Suprapubic skin (tissue), 4 donors: Measurements from ENCODE around the gene GET4. TPM values are rescaled to one million over a fixed set of nuclear protein-coding genes. Genes with fewer than 3 reads are reported as not detected.
A peak's percentile ranks its signal among the peaks of the same experiment; 100 is the strongest.

ENCODE experiments used
- DNase-seq, 2 donors: peaks; one replicate each; pipeline ENCODE4 v3.0.0-alpha.2; 2019; ENCODE audit warnings: low spot score in 2 of 2
- H3K27ac ChIP-seq: fragments of 200-600 bp; sonication (generic); one replicate; pipeline ENCODE4 v1.5.1; 2019
- H3K27me3 ChIP-seq: fragments of 200-600 bp; sonication (generic); one replicate; pipeline ENCODE4 v1.5.1; 2019
- H3K36me3 ChIP-seq: fragments of 200-600 bp; sonication (generic); one replicate; pipeline ENCODE4 v1.5.1; 2019
- H3K4me1 ChIP-seq: fragments of 200-600 bp; sonication (generic); one replicate; pipeline ENCODE4 v1.5.1; 2019
- H3K4me3 ChIP-seq: fragments of 200-600 bp; sonication (generic); one replicate; pipeline ENCODE4 v1.5.1; 2019; ENCODE audit warnings: mild to moderate bottlenecking
- H3K9me3 ChIP-seq: fragments of 200-600 bp; sonication (generic); one replicate; pipeline ENCODE4 v1.5.1; 2019
- CTCF ChIP-seq, 2 donors: fragments of 200-600 bp in 1 of 2; fragments of 450-650 bp in 1 of 2; sonication (generic) in 1 of 2; IDR thresholded peaks; one replicate each; pipeline ENCODE4 v1.5.1; 2016 to 2019; ENCODE audit warnings: antibody characterized with exemption in 2 of 2, mild to moderate bottlenecking in 1 of 2, moderate library complexity in 1 of 2
- EP300 ChIP-seq: sonication (generic); formaldehyde crosslinking; IDR thresholded peaks from one replicate; pipeline ENCODE4 v1.6.1; 2017; ENCODE audit warnings: antibody characterized with exemption
- POLR2A ChIP-seq, 2 donors: fragments of 450-650 bp; IDR thresholded peaks; one replicate each; pipeline ENCODE4 v1.6.1; 2017; ENCODE audit warnings: antibody characterized with exemption in 2 of 2, mild to moderate bottlenecking in 2 of 2, moderate library complexity in 2 of 2
- POLR2AphosphoS5 ChIP-seq, 3 donors: sonication (generic); formaldehyde crosslinking; IDR thresholded peaks; one replicate each; pipeline ENCODE4 v1.6.1; 2017; ENCODE audit warnings: antibody characterized with exemption in 3 of 3
- WGBS: methylation state at CpG from one replicate; pipeline ENCODE4 v1.1.5; 2018; 5-methylcytosine and 5-hydroxymethylcytosine counted together
- total RNA-seq, 4 donors: library from RNA; depleted of rRNA; stranded (reverse); fragments of >200 nt; gene quantifications; one replicate each; pipeline ENCODE4 v1.1.0, GENCODE V29; 2016

Gene GET4
- total RNA-seq, 4 donors from 2014 or later: 27.7 to 58.2 (median 47.8) TPM

GRCh38 chr7:832167-832967, 44.0 kb upstream of the GET4 start, which contains the start of gene SUN1:
TSS of gene SUN1 (plus strand) at chr7:832476. CDS start at chr7:832525, 49 bp downstream.
- TF ChIP-seq CTCF (IDR thresholded peaks at IDR 0.05) (no peak), POLR2AphosphoS5 (IDR thresholded peaks at IDR 0.05) (peak in 1 of 3 donors; percentile 11)
- H3K4me3 ChIP-seq: peak within 1 kb of the TSS; percentile 2
- H3K9me3 ChIP-seq: no peaks in the 10 kb centered on the region
- no peaks in the 10 kb centered on the region for H3K36me3 ChIP-seq
- peak in 1 of 2 donors; percentile 51 for DNase-seq
- H3K4me1 ChIP-seq: peaks cover 92% of the 10 kb centered on the region
- WGBS: 43% methylated on average over 24 of the region's 24 CpGs
- no peaks in the 10 kb centered on the region for H3K27me3 ChIP-seq
- H3K27ac ChIP-seq: peak within 1 kb of the TSS; percentile 92

DNA sequence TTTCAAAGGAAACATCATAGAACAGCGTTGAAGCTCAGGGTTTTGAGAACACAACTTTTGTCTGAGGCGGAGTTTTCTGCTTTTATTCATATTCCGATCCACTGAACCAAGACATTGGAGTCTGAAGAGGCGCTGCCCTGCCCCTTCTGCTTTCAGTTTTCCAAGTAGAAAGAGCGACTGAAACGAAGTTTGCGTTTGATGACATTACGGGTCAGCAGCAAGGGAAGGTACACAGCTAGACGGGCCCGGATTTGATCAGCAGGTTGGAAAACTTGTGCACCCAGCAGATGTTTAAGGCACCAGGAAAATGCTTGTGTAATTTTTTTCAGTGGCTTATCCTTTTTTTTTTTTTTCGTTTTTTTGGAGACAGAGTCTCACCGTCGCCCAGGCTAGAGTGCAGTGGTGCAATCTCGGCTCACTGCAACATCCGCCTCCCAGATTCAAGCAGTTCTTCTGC, 43.4 kb upstream of the GET4 start:
- Histone ChIP-seq H3K36me3 (no peaks in the 10 kb centered on the region), H3K9me3 (no peaks in the 10 kb centered on the region), H3K27me3 (no peaks in the 10 kb centered on the region), H3K27ac (peak overlapping the region; percentile 92), H3K4me3 (no peak overlapping the region), H3K4me1 (peaks cover 95% of the 10 kb centered on the region)
- 77% methylated on average over 15 of the region's 15 CpGs for WGBS
- TF ChIP-seq CTCF (IDR thresholded peaks at IDR 0.05): no peak
- TF ChIP-seq EP300: no peak
- no peak for TF ChIP-seq POLR2AphosphoS5 (IDR thresholded peaks at IDR 0.05)
- TF ChIP-seq POLR2A (IDR thresholded peaks at IDR 0.05): no peak
- no peak for DNase-seq

- Histone ChIP-seq H3K4me1 (peaks cover 90% of the 10 kb centered on the region), H3K36me3 (peaks cover 2% of the 10 kb centered on the region), H3K4me3 (no peak overlapping the region), H3K27ac (peak overlapping the region; percentile 92), H3K9me3 (no peaks in the 10 kb centered on the region), H3K27me3 (no peaks in the 10 kb centered on the region)
- no peak for DNase-seq
- TF ChIP-seq POLR2AphosphoS5 (IDR thresholded peaks at IDR 0.05): no peak
- no peak for TF ChIP-seq CTCF (IDR thresholded peaks at IDR 0.05)
- no peak for TF ChIP-seq POLR2A (IDR thresholded peaks at IDR 0.05)
- no peak for TF ChIP-seq EP300
- 67% methylated on average over 8 of the region's 8 CpGs for WGBS
These were observed 42.6 kb upstream of the GET4 start for GRCh38 chr7:833601-834258.

DNA sequence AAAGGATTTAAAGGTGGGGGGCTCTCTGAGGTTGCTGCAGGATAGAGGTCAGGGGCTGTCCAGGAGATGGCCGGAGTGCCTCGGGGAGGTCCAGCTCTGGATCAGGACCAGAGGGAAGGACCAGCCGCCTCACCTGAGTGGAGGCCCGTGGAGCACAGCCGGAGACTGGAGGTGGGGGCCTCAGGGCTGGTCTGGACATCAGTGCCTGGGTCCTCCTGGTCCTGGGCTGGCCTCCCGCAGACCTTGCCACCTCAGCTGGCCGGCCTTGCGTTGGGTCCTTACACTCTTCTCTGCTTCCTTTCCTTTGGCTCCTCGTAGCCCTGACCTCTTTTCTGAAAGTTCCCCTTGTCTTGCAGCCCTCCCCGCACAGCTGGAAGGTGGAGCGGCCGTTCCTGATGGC, 42.1 kb upstream of the GET4 start:
- TF ChIP-seq CTCF (IDR thresholded peaks at IDR 0.05): no peak
- no peak for TF ChIP-seq POLR2AphosphoS5 (IDR thresholded peaks at IDR 0.05)
- no peak for TF ChIP-seq POLR2A (IDR thresholded peaks at IDR 0.05)
- TF ChIP-seq EP300: no peak
- WGBS: 95% methylated on average over 12 of the region's 12 CpGs
- H3K4me1 ChIP-seq: peaks cover 84% of the 10 kb centered on the region
- peaks cover 7% of the 10 kb centered on the region for H3K36me3 ChIP-seq
- no peak for DNase-seq
- no peak overlapping the region for H3K4me3 ChIP-seq
- no peaks in the 10 kb centered on the region for H3K9me3 ChIP-seq
- H3K27ac ChIP-seq: peak overlapping the region; percentile 92
- no peaks in the 10 kb centered on the region for H3K27me3 ChIP-seq

DNA sequence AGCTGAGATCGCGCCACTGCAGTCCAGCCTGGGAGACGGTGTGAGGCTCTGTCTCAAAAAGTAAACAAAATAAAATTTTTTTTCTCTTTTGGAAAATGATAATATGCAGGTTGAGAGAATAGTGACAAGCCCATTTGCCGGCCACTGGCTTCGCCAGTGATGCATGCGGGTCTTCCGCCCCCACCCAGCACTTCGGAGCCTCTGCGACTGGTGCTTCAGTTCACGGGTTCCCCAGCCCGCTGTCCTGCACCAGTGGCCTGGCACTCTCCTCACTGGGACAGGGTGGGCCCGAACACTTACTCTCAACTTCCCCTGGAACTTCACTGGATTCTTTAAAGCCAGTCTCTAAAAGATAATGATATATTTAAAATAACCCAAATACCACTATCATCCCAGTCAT, 41.3 kb upstream of the GET4 start:
- H3K27ac ChIP-seq: peak overlapping the region; percentile 85
- WGBS: 91% methylated on average over 12 of the region's 12 CpGs
- H3K27me3 ChIP-seq: no peaks in the 10 kb centered on the region
- no peak for TF ChIP-seq POLR2A (IDR thresholded peaks at IDR 0.05)
- TF ChIP-seq POLR2AphosphoS5 (IDR thresholded peaks at IDR 0.05): no peak
- DNase-seq: no peak
- no peak overlapping the region for H3K4me3 ChIP-seq
- H3K4me1 ChIP-seq: peaks cover 77% of the 10 kb centered on the region
- H3K36me3 ChIP-seq: peaks cover 12% of the 10 kb centered on the region
- no peaks in the 10 kb centered on the region for H3K9me3 ChIP-seq
